HepG2 (cell line): ENCODE data around the gene PDIA5. TPM values are rescaled to one million over a fixed set of nuclear protein-coding genes. Genes with fewer than 3 reads are reported as not detected.

Experiments
- KMT2B ChIP-seq: IDR thresholded peaks from 2 replicates; pipeline ENCODE4 v1.6.1; 2016; ENCODE audit warnings: missing genetic modification reagents, missing compliant biosample characterization
- REPIN1 ChIP-seq: sonication (generic); formaldehyde crosslinking; IDR thresholded peaks from 2 replicates; pipeline ENCODE4 v1.8.0; 2022; ENCODE audit warnings: missing genetic modification reagents, low read depth, mild to moderate bottlenecking, borderline replicate concordance
- SOX6 ChIP-seq, 2 experiments: fragments of 450-650 bp in 1 of 2; sonication (generic) in 1 of 2; formaldehyde crosslinking in 1 of 2; IDR thresholded peaks; 2 replicates each; pipeline versions ENCODE4 v1.4.0 to v1.6.1; 2017 to 2020; ENCODE audit warnings: antibody characterized with exemption in 1 of 2, mild to moderate bottlenecking in 1 of 2, missing genetic modification reagents in 1 of 2
- ZNF30 ChIP-seq: sonication (generic); formaldehyde crosslinking; IDR thresholded peaks from 2 replicates; pipeline ENCODE4 v1.5.0; 2020; ENCODE audit warnings: mild to moderate bottlenecking, missing genetic modification reagents
- ZNF343 ChIP-seq: sonication (generic); formaldehyde crosslinking; IDR thresholded peaks from 2 replicates; pipeline ENCODE4 v1.4.0; 2020; ENCODE audit warnings: mild to moderate bottlenecking, missing genetic modification reagents
- ZNF510 ChIP-seq: sonication (generic); formaldehyde crosslinking; IDR thresholded peaks from 2 replicates; pipeline ENCODE4 v1.4.0; 2020; ENCODE audit warnings: low read depth, mild to moderate bottlenecking, missing genetic modification reagents
- ZNF569 ChIP-seq: sonication (generic); formaldehyde crosslinking; IDR thresholded peaks from 2 replicates; pipeline ENCODE4 v1.5.0; 2020; ENCODE audit warnings: mild to moderate bottlenecking, missing genetic modification reagents, moderate library complexity, borderline replicate concordance
- polyA plus RNA-seq, 8 experiments: library from polyadenylated mRNA; depleted of rRNA in 3 of 8; stranded (reverse) in 7 of 8; unstranded in 1 of 8; fragments of >200 nt; fragmentation: Illumina TruSeq in 4 of 8; extraction: Trizol in 4 of 8; gene quantifications; 2 replicates each; pipeline versions ENCODE4 v1.2.1 to v1.2.3, GENCODE V29; 2011 to 2016; ENCODE audit warnings: low read depth in 4 of 8, missing spikeins in 1 of 8, mixed read lengths in 1 of 8; ENCODE audit not compliant: insufficient read depth in 1 of 8
- total RNA-seq, 5 experiments: library from RNA; depleted of rRNA; stranded (reverse); fragments of >200 nt; fragmentation: Illumina TruSeq; extraction: Trizol; gene quantifications; 2 replicates each; pipeline ENCODE4 v1.2.3, GENCODE V29; 2016; ENCODE audit warnings: low read depth in 1 of 5
- TF ChIP-seq, protein P1 (sequence below): sonication (generic); formaldehyde crosslinking; IDR thresholded peaks from 2 replicates; pipeline ENCODE4 v1.5.0; 2020; ENCODE audit warnings: missing genetic modification reagents
- TF ChIP-seq, protein P2 (sequence below): sonication (generic); formaldehyde crosslinking; conservative IDR thresholded peaks from 2 replicates; pipeline ENCODE4 v1.4.0; 2020; ENCODE audit warnings: missing genetic modification reagents
- TF ChIP-seq, protein P3 (sequence below): sonication (generic); formaldehyde crosslinking; IDR thresholded peaks from 2 replicates; pipeline ENCODE4 v1.4.0; 2020; ENCODE audit warnings: low read depth, mild to moderate bottlenecking, missing genetic modification reagents
- TF ChIP-seq, protein P4 (sequence below): sonication (generic); formaldehyde crosslinking; conservative IDR thresholded peaks from 2 replicates; pipeline ENCODE4 v1.5.0; 2020; ENCODE audit warnings: missing genetic modification reagents
- TF ChIP-seq, protein P5 (sequence below): sonication (generic); formaldehyde crosslinking; IDR thresholded peaks from 2 replicates; pipeline ENCODE4 v1.4.0; 2020; ENCODE audit warnings: mild to moderate bottlenecking, missing genetic modification reagents

PDIA5 gene
- total and polyA plus RNA-seq, 2 of the 13 experiments (the other 11 are each of a cell fraction or from before 2014, with no cell fraction given): 51.3 to 74.3 TPM

DNA sequence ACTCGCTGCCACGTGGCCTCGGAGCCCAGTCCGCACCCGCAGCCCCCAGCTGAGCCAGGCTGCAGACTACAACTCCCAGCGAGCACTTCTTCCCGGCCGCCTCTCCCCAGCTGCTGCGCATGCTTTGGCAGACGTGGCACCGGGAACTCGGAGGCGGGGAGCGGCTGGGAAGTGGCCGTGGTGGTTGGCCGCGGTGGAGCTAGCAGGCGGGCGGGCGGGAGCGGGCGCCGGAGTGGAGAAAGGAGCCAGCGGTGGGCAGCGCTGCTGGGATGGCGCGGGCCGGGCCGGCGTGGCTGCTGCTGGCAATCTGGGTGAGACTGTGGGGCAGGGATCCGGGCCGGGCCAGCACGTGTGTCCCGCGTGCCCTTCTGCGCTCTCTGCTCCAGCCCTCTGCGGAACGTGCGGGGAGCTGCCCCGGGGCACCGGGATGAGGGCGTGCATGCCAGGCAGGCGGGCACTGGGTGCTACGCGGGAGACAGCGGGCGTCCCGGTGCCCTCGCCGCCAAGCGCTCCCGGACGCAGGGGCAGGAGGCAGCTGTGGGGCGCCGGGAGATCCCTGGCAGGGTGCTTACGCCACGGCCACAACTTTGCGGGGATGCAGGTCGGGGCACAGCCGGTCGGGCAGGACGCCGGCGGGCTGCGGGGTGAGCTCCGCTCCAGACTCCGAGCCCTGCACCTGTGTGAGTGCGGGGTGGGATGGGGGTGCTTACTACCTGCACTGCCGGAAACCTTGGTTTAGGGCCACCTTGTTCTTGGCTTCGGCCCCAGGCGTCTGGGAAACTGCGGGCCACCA lies at the start of gene PDIA5 (continued):
- TF ChIP-seq, protein P1, sequence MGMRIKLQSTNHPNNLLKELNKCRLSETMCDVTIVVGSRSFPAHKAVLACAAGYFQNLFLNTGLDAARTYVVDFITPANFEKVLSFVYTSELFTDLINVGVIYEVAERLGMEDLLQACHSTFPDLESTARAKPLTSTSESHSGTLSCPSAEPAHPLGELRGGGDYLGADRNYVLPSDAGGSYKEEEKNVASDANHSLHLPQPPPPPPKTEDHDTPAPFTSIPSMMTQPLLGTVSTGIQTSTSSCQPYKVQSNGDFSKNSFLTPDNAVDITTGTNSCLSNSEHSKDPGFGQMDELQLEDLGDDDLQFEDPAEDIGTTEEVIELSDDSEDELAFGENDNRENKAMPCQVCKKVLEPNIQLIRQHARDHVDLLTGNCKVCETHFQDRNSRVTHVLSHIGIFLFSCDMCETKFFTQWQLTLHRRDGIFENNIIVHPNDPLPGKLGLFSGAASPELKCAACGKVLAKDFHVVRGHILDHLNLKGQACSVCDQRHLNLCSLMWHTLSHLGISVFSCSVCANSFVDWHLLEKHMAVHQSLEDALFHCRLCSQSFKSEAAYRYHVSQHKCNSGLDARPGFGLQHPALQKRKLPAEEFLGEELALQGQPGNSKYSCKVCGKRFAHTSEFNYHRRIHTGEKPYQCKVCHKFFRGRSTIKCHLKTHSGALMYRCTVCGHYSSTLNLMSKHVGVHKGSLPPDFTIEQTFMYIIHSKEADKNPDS (CRISPR knock-in tag): 0 out of 2 replicates have a peak, but pooled peaks have one; percentile 43
- TF ChIP-seq, protein P2, sequence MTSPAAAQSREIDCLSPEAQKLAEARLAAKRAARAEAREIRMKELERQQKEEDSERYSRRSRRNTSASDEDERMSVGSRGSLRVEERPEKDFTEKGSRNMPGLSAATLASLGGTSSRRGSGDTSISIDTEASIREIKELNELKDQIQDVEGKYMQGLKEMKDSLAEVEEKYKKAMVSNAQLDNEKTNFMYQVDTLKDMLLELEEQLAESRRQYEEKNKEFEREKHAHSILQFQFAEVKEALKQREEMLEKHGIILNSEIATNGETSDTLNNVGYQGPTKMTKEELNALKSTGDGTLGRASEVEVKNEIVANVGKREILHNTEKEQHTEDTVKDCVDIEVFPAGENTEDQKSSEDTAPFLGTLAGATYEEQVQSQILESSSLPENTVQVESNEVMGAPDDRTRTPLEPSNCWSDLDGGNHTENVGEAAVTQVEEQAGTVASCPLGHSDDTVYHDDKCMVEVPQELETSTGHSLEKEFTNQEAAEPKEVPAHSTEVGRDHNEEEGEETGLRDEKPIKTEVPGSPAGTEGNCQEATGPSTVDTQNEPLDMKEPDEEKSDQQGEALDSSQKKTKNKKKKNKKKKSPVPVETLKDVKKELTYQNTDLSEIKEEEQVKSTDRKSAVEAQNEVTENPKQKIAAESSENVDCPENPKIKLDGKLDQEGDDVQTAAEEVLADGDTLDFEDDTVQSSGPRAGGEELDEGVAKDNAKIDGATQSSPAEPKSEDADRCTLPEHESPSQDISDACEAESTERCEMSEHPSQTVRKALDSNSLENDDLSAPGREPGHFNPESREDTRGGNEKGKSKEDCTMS (CRISPR knock-in tag): no peak
- TF ChIP-seq REPIN1 (CRISPR knock-in tag) (no peak; the same call in 1 of the 2 replicates), ZNF343 (CRISPR knock-in tag) (peak; percentile 90), ZNF510 (peak; percentile 91; the same call in 1 of the 2 replicates), SOX6 (IDR thresholded peaks at IDR 0.05) (no peak), SOX6 (CRISPR knock-in tag; IDR thresholded peaks at IDR 0.05) (no peak; the same call in 1 of the 2 replicates), ZNF30 (CRISPR knock-in tag) (peak; percentile 80; the same call in 1 of the 2 replicates), KMT2B (CRISPR knock-in tag) (peak; percentile 75), ZNF569 (no peak)
- TF ChIP-seq, protein P3, sequence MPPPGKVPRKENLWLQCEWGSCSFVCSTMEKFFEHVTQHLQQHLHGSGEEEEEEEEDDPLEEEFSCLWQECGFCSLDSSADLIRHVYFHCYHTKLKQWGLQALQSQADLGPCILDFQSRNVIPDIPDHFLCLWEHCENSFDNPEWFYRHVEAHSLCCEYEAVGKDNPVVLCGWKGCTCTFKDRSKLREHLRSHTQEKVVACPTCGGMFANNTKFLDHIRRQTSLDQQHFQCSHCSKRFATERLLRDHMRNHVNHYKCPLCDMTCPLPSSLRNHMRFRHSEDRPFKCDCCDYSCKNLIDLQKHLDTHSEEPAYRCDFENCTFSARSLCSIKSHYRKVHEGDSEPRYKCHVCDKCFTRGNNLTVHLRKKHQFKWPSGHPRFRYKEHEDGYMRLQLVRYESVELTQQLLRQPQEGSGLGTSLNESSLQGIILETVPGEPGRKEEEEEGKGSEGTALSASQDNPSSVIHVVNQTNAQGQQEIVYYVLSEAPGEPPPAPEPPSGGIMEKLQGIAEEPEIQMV (CRISPR knock-in tag): peak; percentile 83
- TF ChIP-seq, protein P4, sequence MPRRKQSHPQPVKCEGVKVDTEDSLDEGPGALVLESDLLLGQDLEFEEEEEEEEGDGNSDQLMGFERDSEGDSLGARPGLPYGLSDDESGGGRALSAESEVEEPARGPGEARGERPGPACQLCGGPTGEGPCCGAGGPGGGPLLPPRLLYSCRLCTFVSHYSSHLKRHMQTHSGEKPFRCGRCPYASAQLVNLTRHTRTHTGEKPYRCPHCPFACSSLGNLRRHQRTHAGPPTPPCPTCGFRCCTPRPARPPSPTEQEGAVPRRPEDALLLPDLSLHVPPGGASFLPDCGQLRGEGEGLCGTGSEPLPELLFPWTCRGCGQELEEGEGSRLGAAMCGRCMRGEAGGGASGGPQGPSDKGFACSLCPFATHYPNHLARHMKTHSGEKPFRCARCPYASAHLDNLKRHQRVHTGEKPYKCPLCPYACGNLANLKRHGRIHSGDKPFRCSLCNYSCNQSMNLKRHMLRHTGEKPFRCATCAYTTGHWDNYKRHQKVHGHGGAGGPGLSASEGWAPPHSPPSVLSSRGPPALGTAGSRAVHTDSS (CRISPR knock-in tag): no peak
- TF ChIP-seq, protein P5, sequence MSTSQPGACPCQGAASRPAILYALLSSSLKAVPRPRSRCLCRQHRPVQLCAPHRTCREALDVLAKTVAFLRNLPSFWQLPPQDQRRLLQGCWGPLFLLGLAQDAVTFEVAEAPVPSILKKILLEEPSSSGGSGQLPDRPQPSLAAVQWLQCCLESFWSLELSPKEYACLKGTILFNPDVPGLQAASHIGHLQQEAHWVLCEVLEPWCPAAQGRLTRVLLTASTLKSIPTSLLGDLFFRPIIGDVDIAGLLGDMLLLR (CRISPR knock-in tag): no peak; the same call in 1 of the 2 replicates
